ENCODE measurements around the gene HIVEP2.

Gene HIVEP2

DNA sequence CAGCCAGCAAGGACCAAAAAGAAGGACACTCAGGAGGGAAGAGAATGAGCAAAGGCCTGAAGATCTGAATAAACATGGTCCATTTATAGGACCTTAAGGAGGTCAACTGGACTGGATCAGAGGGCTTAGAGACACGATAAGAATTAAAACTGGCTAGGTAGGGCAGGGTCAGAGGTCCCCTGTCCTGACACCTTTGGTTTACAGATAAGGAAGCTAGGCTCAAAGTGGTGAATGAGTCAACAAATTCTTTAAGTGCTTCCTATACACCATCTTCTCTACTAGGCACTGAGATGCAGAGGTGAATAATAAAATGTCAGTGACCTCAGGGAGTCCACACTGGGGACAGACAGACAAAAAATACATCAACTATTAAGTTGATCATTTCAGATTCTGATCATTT, 70.3 kb downstream of the HIVEP2 start:
- TF ChIP-seq JUND (IDR thresholded peaks at IDR 0.05; ENCODE audit: low read depth): no peak
- in situ Hi-C loops (cut with HindIII; ENCODE audit: low pct_unique_long_range_greater_than_20kb, low sequenced_read_pairs): no loop called here
- DNase-seq (ENCODE audit: low read depth in 1 of 2, low spot score in 1 of 2): no peak

DNA sequence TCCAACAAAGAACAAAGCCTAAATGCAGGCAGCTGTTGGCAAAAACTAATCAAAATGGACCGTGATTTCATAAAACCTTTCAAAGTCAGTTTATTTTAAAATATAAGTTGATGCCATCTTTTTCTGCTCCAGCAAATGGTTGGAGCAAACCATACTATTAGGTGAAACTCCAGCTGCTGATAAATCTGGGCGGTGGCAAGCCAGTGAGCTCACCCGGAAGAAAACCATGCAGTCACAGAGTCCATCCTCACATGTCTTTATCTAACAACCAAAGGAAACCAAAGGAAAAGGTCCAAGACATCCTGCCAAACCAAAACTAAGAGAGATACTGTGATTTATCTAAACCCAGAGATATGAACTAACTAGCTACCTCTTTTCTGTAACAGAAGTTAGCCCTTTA, 72.6 kb downstream of the HIVEP2 start:
- no peak for DNase-seq (ENCODE audit: low read depth in 1 of 2, low spot score in 1 of 2)
- no peak for TF ChIP-seq JUND (IDR thresholded peaks at IDR 0.05; ENCODE audit: low read depth)
- in situ Hi-C loops (cut with HindIII; ENCODE audit: low pct_unique_long_range_greater_than_20kb, low sequenced_read_pairs): no loop called here

DNA sequence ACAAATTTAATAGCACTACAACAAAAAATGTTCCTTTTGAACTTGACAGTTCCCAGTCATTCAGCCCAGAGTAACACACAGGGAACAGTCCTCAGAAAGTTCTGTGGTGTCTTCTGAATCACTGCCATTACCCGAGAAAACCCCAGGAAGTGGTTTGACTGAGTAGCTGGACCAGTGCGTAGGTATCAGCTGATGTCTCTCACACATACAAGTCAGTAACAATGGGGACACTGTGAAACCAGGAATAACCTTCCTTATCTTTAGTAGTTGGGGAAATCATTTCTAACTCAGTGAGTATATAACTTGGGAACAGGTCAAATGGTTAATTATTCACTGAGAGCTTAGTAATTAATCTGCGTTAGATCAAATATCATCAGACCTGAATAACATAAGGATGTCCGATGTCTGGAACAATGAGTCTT, 73.1 kb downstream of the HIVEP2 start:
- in situ Hi-C loops (cut with HindIII; ENCODE audit: low pct_unique_long_range_greater_than_20kb, low sequenced_read_pairs): no loop called here
- DNase-seq (ENCODE audit: low read depth in 1 of 2, low spot score in 1 of 2): no peak
- no peak for TF ChIP-seq JUND (IDR thresholded peaks at IDR 0.05; ENCODE audit: low read depth)

DNA sequence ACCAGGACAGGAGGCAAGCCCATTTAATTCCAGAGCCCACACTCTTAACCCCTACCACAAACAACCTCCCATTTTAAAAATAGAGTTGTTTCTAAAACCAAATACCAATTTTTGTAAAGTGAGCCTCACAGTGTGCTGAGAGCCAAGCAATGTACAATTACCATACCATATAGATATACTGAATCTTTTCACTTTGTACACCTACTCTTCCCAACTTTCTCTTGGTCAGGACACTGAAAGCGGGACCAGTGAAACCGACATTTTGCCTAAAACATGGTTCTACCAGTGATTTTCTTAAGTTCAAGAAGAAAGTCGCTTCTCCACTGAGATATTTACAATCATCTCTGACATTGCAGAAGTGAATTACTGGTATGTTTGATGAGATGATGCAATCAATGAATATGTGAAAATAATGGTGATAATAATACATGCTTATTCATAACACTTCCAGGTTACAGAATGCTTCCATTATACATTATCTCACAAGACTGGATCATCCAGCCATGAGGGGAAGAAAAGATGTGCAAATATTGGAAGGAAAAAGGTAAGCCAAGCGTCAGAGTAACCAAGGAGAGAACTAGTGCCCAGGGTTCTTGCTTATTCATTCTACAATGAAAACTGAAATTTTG, 74.1 kb downstream of the HIVEP2 start:
- in situ Hi-C loops (cut with HindIII; ENCODE audit: low pct_unique_long_range_greater_than_20kb, low sequenced_read_pairs): no loop called here
- TF ChIP-seq JUND (IDR thresholded peaks at IDR 0.05; ENCODE audit: low read depth): no peak
- no peak for DNase-seq (ENCODE audit: low read depth in 1 of 2, low spot score in 1 of 2)

DNA sequence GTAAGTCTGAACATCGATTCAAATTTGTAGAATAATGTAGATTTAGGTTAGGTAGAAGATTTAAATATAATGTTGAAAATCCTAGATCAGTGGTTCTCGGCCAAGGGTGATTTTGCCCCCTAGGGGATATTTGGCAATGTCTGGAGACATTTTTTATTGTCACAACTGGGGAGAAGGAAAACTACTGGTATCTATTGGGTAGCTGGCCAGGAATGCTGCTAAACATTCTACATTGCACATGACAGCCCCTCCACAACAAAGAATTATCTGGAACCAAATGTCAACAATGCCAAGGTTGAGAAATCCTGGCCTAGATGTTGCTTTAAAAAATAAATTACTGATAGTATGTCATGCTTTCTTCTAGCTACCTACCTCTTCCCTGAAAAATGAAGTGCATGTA, 76.1 kb downstream of the HIVEP2 start:
- DNase-seq (ENCODE audit: low read depth in 1 of 2, low spot score in 1 of 2): no peak
- in situ Hi-C loops (cut with HindIII; ENCODE audit: low pct_unique_long_range_greater_than_20kb, low sequenced_read_pairs): no loop called here
- TF ChIP-seq JUND (IDR thresholded peaks at IDR 0.05; ENCODE audit: low read depth): no peak

DNA sequence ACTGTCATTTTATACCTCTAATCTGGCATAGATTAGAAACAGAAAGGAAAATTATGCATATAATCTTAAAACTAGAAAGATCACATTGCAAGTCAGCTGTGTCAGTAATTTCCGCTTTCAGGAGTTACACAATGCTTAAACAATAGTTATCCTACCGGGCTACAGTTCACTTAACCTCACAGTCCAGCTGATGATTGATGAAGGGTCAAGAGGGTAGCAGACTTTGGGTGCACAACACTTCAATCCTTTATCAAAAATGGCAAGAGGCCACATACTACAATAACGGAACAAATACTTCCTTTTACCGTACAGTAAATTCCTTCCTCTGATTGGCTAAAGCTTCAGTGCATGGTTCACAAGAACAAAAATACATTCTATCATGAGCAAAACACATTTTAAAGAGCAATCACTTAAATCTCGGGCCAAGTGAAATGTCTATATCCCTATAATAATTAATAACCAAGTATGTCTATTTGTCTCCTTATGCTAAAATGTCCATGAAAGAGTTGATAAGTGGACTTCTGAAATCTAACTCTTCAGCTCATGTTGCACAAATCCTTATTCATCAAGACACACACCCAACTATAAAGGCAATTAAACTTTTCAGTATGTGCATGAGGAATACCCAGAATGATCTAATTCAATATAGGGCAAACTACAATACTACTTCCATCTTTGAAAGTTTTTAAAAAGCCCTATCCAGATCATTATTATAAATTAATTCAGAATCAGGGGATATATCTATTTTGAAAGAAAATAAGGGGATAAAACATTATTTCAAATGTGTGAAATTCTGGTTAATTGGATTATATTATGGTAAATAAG, 76.8 kb downstream of the HIVEP2 start:
- in situ Hi-C loops (cut with HindIII; ENCODE audit: low pct_unique_long_range_greater_than_20kb, low sequenced_read_pairs): no loop called here
- no peak for DNase-seq (ENCODE audit: low read depth in 1 of 2, low spot score in 1 of 2)
- TF ChIP-seq JUND (IDR thresholded peaks at IDR 0.05; ENCODE audit: low read depth): no peak

DNA sequence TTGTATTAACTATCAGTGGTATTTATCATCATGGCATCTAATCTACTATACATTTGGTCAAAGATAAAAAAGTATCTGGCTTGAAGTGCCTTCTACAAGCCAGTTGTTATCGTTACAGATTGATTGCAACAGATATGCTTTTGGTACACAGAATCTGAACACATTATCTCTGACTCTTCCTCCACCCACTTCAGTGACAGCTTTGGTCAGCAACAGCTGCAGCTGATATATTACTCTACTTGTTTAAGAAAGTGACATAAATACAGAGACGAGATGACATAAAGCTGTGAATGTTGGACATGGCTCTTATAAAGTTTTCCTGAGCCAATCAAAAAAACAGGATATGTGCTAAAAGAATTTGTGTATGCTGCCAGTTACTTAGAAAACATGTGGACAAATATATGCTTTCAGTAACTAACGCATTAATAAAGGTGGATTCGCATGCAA, 77.6 kb downstream of the HIVEP2 start:
- in situ Hi-C loops (cut with HindIII; ENCODE audit: low pct_unique_long_range_greater_than_20kb, low sequenced_read_pairs): no loop called here
- TF ChIP-seq JUND (IDR thresholded peaks at IDR 0.05; ENCODE audit: low read depth): no peak
- DNase-seq (ENCODE audit: low read depth in 1 of 2, low spot score in 1 of 2): no peak

DNA sequence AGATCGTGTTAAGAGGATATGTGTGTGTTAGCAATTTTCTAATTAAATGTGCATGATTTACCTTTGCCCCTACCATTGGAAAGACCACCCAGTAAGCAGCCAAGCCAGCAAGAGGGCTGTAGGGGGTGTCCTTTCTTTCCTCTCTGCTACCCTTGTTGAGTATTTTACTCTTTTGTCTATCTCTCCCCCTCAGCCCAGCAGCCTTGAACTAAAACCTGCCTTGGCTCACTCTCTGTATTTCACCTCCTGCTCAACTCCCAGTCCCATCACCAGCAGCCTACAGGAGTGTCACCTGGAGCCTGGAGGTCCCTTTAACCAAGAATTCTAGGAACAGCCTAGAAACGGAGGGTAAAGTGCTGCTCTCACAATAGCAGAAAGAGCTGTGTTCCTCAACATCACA, 81.0 kb downstream of the HIVEP2 start:
- TF ChIP-seq JUND (IDR thresholded peaks at IDR 0.05; ENCODE audit: low read depth): no peak
- DNase-seq (ENCODE audit: low read depth in 1 of 2, low spot score in 1 of 2): no peak
- in situ Hi-C loops (cut with HindIII; ENCODE audit: low pct_unique_long_range_greater_than_20kb, low sequenced_read_pairs): no loop called here

DNA sequence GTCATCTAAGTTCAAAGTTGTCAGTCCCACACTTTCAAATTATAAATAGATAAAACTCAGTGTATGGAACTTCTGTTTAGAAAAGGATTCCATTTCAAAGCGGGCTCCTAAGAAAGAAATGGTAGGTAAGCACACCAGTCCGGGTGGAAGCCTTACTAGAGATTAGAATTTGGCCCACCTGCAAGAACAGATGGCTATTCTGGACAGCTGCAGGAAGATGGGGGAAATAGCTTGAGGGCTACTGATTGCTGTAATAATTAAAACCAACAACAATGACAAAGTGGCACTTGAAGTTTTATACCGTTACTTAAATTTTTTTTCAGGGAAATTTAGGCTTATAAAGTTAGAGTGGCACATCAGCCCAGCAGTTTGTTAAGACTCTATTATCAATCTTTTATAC, 83.3 kb downstream of the HIVEP2 start:
- no peak for DNase-seq (ENCODE audit: low read depth in 1 of 2, low spot score in 1 of 2)
- in situ Hi-C loops (cut with HindIII; ENCODE audit: low pct_unique_long_range_greater_than_20kb, low sequenced_read_pairs): no loop called here
- no peak for TF ChIP-seq JUND (IDR thresholded peaks at IDR 0.05; ENCODE audit: low read depth)

DNA sequence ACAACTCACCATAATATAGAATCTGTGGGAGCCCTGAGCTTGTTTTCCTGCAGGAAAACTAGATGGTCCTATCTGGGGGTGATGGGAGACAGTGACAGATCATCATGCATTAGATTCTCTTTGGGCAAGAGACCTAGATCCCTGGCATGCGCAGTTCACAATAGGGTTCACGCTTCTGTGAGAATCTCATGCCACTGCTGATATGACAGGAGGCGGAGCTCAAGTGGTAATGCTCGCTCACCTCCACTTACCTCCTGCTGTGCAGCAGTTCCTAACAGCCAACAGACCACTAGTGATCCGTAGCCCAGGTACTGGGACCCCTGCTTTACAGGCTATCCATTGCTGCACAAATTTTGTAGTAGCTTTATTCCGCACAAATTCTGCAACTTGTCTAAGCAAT, 84.5 kb downstream of the HIVEP2 start:
- in situ Hi-C loops (cut with HindIII; ENCODE audit: low pct_unique_long_range_greater_than_20kb, low sequenced_read_pairs): no loop called here
- no peak for TF ChIP-seq JUND (IDR thresholded peaks at IDR 0.05; ENCODE audit: low read depth)
- DNase-seq (ENCODE audit: low read depth in 1 of 2, low spot score in 1 of 2): no peak

DNA sequence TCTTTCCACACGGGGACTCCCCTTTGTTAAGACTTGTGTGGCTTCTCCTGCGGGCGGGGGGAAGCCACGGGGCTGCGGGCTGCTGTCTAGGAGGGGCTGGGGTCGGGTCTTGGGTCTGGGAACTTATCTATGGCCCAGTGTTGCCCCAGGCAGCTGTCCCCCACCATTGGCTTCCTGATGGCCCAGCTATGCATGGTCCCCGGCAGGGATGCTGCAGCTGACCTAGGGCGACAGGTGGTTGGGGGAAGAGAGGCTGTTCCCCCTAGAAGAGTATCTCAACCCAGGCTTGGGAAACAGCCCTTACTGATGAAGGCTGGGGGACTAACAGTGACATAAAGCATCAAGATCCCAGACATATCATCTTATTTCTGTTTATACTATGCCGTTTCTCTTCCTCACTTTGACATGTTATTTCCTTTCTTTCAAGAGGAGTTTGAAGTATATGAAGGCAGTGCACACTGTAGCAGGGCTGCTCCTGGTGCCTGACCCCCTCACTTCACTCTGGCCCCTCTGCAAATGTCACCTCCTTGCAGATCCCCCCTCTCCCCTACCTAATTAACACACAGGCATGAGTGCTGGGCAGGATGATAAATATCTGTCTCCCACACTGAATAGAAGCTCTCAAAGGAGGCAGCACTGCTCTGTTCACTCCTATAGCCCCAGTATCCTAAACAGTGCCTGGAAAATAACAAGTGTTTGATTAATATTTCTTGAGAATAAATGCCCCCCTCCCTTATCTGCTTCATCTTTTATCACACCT, 87.0 kb downstream of the HIVEP2 start:
- in situ Hi-C loops (cut with HindIII; ENCODE audit: low pct_unique_long_range_greater_than_20kb, low sequenced_read_pairs): no loop called here
- TF ChIP-seq JUND (IDR thresholded peaks at IDR 0.05; ENCODE audit: low read depth): no peak
- DNase-seq (ENCODE audit: low read depth in 1 of 2, low spot score in 1 of 2): no peak

DNA sequence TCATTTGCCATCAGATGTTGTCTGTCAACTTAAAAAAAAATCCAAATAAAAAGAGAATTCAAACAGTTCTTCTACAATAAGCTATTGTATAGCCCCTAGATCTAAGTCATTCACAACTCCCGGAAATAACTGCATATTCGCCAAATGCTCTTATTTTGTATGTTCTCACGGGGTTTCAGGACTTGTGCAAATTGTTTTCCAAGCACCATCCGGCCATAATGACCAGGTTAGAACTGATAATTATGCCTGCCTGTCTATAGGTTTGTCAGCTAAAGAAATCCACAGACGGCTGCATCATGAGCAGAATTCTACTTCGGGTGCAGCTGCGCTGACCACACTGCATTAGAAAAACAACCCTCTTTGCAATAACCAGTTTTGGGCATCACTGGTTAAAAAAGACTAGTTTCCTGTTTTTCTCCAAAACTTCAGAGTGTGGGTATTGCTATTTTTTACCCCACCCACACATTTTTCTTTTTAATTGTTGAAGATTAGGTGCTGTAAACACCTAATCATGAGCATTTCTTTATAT, 87.7 kb downstream of the HIVEP2 start:
- TF ChIP-seq JUND (IDR thresholded peaks at IDR 0.05; ENCODE audit: low read depth): no peak
- DNase-seq (ENCODE audit: low read depth in 1 of 2, low spot score in 1 of 2): no peak
- in situ Hi-C loops (cut with HindIII; ENCODE audit: low pct_unique_long_range_greater_than_20kb, low sequenced_read_pairs): no loop called here
